ENCODE data around the gene PALM3.
"Not testable (repeated sequence)": the region's sequence is repeated elsewhere in the genome, so short reads cannot be mapped to it uniquely, and the experiment has no call there.

Gene PALM3

DNA sequence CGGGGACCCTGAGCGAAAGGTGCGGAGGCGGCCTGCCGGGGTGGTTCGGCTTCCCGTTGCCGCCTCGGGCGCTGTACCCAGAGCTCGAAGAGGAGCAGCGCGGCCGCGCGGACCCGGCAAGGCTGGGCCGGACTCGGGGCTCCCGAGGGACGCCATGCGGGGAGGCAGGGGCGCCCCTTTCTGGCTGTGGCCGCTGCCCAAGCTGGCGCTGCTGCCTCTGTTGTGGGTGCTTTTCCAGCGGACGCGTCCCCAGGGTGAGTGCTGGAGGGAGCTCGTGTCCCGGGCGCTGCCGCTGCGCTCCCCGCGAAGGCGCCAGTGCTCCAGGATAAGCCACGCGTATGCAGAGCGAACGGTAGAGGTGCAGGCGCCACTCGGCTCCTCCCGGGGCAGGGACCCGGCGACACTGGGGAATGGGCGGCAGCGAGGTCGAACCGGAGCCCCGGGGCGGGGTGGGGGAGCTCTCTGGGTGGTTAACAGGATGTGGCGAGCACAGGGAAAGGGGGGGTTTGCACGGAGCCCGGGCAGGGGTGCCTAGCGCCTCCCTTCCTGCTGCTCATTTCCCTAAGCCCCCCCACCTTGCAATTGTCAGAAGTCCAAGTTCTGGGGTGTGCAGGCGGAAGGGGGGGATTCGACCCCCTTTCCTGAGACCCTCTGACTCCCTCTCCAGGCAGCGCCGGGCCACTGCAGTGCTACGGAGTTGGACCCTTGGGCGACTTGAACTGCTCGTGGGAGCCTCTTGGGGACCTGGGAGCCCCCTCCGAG lies 30.0 kb downstream of the PALM3 start, which contains the start of gene IL27RA:
TSS of gene IL27RA (plus strand) at position 44 of the 762 bp plus-strand sequence. CDS start at position 155, 111 bp downstream.
- DNase-seq (ENCODE audit: low read depth) = peak; percentile 72

DNA sequence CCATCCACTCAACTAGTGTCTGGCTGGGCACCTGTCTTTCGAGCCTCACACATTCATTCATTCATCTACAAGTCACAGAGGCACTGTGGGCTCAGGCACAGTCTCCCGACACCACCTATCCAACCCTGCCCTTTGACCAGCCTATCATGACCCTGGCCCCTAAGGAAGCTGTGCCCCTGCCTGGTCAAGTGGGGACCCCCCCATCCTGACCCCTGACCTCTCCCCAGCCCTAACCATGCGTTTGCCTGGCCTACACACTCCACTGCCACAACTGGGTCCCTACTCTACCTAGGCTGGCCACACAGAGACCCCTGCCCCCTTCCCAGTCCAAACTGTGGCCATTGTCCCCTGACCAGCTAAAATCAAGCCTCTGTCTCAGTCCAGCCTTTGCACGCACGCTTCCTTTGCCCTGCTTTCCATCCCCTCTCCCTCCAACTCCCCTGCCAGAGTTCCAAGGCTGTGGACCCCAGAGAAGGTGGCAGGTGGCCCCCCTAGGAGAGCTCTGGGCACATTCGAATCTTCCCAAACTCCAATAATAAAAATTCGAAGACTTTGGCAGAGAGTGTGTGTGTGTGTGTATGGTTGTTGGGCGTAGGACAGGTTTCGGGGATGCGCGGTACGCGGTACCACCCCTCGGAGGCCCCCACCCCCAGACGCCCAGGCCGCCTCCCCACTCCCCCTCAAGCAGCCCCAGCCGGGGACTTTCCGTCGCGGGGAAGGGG lies 30.7 kb downstream of the PALM3 start:
- no peak for DNase-seq (ENCODE audit: low read depth)

DNA sequence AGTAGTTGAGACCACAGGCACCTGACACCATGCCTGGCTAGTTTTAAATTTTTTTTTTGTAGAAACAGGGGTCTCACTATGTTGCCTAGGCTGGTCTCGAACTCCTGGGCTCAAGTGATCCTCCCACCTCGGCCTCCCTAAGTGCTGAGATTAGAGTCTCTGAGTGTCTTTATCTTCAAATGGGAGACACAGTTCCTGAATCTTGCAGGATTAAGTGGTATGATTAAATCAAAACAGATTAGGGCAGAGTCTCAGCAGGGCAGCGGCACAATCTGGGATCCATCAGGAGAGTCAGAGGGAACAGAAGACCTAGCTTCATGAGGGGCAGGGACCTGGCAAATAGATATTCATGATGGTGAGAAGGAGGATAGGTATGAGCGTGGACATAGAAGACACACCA lies 33.0 kb downstream of the PALM3 start:
- DNase-seq (ENCODE audit: low read depth) = no peak

DNA sequence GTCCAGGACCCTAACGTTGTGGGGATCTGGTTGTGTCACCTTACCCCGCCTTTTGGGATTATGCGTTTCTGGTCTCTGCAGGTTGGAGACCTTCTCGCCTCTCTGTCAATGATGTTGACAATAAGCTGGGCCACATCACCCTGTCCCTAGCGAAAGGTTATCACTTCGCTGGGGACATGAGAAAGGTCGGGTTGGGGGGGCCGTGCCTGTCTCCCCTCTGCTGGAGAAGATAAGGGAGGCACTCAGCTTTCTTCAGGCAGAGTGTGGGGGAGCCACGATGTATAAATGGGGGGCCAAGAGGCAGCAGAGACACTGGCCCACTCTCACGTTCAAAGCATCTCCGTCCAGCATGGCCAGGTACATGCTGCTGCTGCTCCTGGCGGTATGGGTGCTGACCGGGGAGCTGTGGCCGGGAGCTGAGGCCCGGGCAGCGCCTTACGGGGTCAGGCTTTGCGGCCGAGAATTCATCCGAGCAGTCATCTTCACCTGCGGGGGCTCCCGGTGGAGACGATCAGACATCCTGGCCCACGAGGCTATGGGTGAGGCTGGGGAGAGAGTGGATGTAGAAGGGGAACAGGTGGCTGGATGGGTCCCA lies 33.9 kb downstream of the PALM3 start, which contains the start of gene RLN3:
TSS of gene RLN3 (plus strand) at position 293 of the 595 bp plus-strand sequence. CDS start at position 350, 57 bp downstream.
- DNase-seq (ENCODE audit: low read depth) = no peak

DNA sequence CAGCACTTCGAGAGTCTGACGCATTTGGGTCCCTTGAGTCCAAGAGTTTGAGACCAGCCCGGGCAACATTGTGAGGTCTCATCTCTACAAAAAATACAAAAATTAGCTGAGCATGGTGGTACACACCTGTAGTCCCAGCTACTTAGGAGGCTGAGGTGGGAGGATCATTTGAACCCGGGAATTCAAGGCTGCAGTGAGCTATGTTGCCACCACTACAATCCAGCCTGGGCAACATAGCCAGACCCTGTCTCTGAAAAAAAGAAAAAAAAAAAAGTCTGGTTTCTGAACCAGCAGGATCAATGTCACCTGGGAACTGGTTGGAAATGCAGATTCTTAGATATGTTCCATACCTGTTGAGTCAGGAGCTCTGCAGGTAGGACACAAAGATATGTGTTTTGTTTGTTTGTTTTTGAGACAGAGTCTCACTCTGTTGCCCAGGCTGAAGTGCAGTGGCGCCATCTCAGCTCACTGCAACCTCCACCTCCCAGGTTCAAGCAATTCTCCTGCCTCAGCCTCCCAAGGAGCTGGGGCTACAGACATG lies 35.2 kb downstream of the PALM3 start:
- DNase-seq (ENCODE audit: low read depth) = not testable (repeated sequence)

DNA sequence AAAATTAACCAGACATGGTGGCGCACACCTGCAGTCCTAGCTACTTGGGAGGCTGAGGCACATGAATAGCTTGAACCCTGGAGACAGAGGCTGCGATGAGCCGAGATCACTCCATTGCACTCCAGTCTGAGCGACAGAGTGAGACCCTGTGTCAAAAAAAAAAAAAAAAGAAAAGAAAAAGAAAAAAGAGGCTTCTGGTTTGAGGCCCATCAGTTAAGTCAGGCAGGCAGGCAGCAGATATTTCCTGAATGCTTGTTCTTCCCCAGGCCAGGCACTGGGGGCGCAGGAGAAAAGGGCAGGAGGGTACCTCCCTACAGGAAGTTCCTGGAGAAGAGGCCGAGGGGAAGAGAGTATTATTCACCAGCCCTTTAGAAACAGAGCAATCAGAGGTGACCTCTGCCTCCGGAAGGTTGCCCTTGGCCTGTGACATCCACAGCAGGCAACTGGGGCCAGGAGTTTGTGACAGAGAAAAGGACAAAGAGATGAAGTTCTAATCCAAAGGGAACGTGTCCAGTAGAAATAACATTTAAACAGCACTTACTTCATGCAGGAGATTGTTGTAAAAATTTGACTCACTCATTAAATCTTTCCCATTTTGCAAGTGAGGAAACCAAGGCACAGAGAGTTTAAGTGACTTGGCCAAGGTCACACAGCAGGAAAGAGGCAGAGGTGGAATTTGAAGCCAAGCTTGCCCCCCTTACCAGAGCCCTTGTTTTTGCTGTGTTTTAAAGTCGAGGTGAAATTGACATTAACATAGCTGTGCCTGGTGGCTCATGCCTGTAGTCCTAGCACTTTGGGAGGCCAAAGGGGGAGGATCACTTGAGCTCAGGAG lies 38.3 kb downstream of the PALM3 start:
- no peak for DNase-seq (ENCODE audit: low read depth)

DNA sequence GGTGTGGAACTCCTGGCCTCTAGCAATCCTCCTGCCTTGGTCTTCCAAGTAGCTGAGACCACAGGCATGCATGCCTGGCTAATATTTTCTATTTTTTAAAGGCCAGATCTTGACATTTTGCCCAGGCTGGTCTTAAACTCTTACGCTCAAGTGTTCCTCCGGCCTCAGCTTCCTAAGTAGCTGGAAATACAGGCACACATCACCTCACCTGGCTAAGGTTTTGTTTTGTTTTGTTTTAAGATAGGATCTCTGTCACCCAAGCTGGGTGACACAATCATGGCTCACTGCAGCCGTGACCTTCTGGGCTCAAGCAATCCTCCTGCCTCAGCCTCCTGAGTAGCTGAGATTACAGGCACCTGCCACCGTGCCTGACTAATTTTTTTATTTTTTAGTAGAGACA lies 39.4 kb downstream of the PALM3 start:
- no peak for DNase-seq (ENCODE audit: low read depth)

DNA sequence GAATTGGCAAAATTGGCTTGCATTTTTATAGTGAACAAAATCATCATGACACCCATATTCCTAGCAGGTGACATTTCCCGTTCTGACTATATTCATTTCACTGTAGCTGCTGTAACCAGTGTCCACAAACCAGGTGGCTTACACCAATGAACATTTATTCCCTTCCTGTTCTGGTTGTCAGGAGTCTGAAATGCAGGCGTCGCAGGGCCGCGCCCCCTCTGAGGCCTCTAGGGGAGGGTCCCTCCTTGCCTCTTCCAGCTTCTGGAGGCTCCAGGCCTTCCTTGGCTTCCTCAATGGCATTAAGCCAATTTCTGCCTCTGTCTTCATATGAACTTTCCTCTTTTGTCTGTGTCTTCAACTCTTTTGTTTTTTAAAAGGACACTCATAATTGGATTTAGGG lies 40.4 kb downstream of the PALM3 start:
- no peak for DNase-seq (ENCODE audit: low read depth)

DNA sequence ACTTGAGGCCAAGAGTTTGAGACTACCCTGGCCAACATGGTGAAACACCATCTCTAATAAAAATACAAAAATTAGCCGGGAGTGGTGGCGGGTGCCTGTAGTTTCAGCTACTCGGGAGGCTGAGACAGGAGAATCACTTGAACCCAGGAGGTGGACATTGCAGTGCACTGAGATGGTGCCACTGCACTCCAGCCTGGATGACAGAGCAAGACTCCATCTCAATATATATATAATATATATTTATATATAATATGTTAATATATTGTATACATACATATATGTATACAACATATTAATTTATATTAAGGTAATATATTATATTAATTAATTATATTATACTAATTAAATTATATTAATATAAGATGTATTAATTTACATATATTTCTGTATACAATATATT lies 42.1 kb downstream of the PALM3 start:
- DNase-seq (ENCODE audit: low read depth) = not testable (repeated sequence)

DNA sequence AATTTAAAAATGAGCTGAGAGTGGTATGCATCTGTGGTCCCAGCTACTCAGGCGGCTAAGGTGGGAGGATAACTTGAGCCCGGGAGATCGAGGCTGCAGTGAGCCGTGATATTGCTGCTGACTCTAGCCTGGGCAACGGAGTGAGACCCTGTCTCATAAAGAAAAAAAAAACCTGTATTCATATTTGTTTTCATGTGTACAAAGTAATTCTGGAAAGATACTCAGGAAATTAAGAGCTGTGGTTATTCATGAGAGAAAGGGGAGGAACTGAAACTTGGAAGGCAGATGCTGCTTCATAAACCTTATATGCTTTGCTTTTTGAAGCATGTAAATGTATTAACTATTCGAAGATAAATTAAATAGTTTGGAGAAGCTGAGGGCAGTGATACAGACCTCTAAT lies 42.8 kb downstream of the PALM3 start:
- no peak for DNase-seq (ENCODE audit: low read depth)

DNA sequence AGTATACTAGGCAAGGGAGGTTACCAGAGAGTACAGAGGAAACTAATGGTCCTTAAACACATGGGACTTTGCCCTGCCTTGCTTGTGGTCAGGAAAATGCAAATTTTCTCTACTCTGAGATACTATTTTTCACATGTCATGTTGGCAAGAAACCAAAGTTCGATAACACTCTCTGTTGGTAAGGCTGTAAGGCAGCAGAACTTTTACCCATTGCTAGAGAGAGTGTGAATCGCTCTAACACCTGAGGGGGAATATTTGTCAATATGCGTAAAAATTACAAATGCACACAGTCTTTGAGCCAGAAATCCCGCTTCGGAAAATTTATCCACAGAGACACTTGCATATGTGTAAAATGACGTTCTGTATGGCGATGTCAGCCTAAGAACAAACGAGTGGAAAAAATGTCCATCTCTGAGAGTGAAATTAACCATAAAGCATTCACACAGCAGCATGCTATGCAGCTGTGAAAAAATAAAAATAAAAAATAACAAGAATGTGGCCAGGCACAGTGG lies 46.3 kb downstream of the PALM3 start:
- DNase-seq (ENCODE audit: low read depth) = no peak

DNA sequence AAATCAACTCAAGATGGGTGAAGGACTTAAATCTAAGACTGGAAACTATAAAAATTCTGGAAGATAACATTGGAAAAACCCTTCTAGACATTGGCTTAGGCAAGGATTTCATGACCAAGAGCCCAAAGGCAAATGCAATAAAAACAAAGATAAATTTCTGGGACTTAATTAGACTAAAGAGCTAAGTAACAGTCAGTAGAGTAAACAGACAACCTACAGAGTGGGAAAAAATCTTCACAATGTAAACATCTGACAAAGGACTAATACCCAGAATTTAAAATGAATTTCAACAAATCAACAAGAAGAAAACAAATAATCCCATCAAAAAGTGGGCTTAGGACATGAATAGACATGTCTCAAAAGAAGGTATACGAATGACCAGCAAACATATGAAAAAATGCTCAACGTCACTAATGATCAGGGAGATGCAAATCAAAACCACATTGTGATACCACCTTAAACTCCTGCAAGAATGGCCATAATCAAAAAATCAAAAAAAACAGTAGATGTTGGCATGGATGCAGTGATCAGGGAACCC lies 49.4 kb downstream of the PALM3 start:
- no peak for DNase-seq (ENCODE audit: low read depth)

DNA sequence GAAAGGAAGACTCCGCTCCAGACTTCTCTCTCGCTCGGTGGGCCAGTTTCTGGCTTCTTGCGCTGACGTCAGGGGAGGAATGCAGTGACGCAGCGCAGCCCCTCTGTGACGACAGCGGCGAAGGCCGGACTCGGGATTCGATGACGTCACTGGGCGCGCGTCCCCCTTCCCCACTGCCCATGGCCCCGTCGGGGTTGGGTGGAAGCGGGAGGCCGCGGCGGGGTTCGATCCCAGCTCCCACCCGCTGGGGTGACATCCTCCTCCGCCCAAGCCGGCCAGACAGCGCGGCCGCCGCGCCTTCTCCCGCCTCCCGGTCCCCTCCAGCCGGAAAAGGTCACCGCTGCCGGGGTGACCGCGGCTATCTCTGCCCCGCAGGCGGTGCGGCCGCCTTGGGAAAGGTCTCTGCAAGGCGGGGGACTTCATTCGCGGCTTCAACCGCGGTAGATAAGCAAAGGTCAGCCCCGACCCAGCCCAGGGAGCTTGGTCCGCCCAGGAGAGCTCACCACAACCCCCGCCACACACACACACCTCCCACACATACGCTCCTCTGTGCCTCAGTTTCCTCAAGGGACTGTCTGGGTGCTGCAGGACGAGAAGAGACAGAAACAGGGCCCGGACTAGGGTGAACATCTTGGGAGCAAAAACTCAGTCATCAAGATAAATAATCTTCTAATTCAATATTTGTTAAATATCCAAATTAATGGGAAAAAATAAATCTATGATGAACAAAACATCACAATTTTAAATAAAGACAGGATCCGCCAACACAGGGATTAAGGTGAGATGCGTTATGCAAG lies 54.9 kb downstream of the PALM3 start:
- no peak for DNase-seq (ENCODE audit: low read depth)

DNA sequence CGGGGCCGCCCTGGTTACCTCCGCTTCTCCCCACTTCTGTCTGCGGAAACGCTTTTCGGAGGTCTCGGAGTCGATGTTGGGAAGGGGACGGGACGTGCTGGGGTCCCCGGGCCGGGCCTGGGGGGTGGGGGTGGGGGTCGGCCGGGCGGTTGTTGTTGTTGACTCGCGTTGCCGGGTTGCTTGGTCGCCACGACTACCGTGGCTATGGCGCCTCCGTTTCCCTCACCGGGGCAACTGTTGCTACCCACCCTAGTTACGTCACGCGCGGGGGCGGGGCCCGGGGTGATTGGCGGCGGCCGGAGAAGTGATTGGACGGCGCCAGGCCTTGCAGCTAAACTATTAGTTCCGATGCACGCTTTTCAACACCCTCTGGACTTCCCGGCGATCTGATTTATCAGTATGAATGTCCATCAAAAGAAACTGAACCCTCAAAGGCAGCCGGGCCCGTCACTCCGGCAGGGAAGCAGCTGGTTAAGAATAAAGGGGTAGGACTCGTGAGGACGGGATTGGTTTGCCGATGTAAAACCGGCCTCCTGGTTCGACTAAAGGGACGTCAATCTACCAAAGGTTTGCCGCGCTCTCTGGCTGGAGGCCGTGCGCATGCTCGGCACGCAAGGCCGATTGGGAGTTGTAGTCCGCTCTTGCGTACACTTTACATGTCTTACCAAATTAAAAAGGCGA lies 55.7 kb downstream of the PALM3 start, which contains the start of gene RFX1:
TSS of gene RFX1 (minus strand) at position 236 of the 681 bp plus-strand sequence. CDS start 12,477 bp downstream, outside the sequence.
- DNase-seq (ENCODE audit: low read depth) = peak; percentile 99

DNA sequence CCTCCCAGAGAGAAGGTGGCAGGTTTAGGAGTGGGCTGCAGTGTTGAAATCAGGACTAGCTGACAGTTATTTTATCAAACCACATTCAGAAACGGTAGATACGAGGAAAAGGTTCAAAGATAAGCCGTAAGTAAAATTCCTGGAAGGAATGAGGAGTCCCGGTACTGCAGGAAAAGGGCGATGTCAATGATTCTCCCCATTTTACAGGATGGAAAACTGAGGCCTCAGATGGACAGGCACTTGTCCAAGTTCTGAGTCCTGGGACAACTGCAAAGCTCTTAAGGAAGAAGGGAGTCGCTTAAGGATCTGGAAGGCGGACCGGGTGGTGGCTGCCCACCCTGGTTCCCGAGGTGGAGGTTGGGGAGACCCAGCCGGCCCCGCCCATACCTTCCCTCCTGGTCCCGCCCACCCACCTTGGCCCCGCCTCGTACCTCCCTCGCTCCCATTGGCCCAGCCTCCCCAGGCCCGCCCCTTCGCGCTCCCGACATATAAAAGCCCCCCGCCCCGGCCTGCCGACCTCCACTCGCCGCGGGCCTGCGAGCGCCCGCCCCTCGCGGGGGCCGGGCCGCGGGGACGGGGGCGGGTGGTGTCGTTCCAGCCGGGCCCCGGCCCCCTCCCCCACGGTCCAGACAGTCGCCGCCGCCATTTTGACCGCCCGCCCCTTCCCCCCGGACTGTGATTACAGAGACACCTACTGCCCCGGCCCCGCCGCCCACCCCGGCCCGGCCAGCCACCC lies 56.4 kb downstream of the PALM3 start:
- peak; percentile 85 for DNase-seq (ENCODE audit: low read depth)

DNA sequence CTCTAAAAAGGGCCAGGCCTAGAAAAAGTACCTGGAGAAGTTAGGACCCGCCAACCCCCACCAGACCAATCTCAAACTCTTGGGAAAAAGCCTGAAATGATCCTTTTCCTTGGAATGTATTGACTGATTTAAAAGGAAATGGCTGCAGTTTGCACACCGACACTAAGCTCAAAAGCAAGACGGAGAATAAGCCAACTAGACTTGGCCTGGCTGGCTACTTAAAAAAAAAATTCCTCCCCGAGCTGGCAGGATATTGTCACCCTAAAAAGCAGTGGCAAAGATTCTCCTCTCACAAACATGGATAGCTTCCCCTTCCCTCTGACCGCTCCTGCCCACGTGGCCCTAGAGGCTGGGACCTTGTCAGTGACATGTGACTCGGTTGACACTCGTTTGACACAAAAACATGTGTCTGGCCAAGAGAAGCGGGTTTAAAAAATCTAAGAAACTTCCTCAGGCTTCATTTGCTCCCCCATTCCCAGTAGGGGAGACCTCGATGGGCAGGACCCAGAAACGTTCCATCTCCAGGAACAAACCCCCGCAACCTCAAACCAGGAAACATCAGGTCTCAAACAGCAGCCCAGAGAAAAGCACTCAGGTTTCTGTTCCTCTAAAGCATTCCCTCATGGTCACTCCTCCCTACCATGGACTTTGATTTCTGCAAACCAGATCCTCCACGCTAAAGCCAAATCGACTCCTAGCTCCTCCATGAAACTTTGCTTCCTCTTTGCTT lies 57.1 kb downstream of the PALM3 start:
- no peak for DNase-seq (ENCODE audit: low read depth)

Measured in activated T-helper 9 cell treated with anti-CD3 and anti-CD28 coated beads, Interleukin-2, amount 50 U/mL, for 16 hours (primary cell).